WTC11 (cell line): ENCODE results near the gene DBN1. TPM values are rescaled to one million over a fixed set of nuclear protein-coding genes. Genes with fewer than 3 reads are reported as not detected.

ENCODE experiments used
- AFF4 ChIP-seq: sonication (generic); formaldehyde crosslinking; IDR thresholded peaks from 2 replicates; pipeline ENCODE4 v1.8.1; 2023; ENCODE audit warnings: mild to moderate bottlenecking, missing genetic modification reagents, borderline replicate concordance
- AR ChIP-seq: fragments of 250-450 bp; sonication (Bioruptor Pico); IDR thresholded peaks from 2 replicates; pipeline ENCODE4 v1.9.0; 2021; ENCODE audit warnings: mild to moderate bottlenecking
- ELF4 ChIP-seq: sonication (generic); formaldehyde crosslinking; IDR thresholded peaks from 2 replicates; pipeline ENCODE4 v1.8.1; 2022; ENCODE audit warnings: low read depth, mild to moderate bottlenecking, moderate library complexity, missing genetic modification reagents
- FOXJ3 ChIP-seq: sonication (generic); formaldehyde crosslinking; IDR thresholded peaks from 2 replicates; pipeline ENCODE4 v1.9.0; 2021; ENCODE audit warnings: missing genetic modification reagents, mild to moderate bottlenecking, borderline replicate concordance
- FOXP4 ChIP-seq: sonication (generic); formaldehyde crosslinking; IDR thresholded peaks from 2 replicates; pipeline ENCODE4 v1.8.0; 2022; ENCODE audit warnings: mild to moderate bottlenecking, missing genetic modification reagents
- HMGA2 ChIP-seq: fragments of 250-450 bp; sonication (Bioruptor Pico); IDR thresholded peaks from 2 replicates; pipeline ENCODE4 v1.4.0; 2021; ENCODE audit warnings: mild to moderate bottlenecking, moderate library complexity
- HMGXB4 ChIP-seq: sonication (generic); formaldehyde crosslinking; IDR thresholded peaks from 2 replicates; pipeline ENCODE4 v1.8.1; 2023; ENCODE audit warnings: mild to moderate bottlenecking, moderate library complexity, missing genetic modification reagents
- MXD4 ChIP-seq: fragments of 250-450 bp; sonication (Bioruptor Pico); IDR thresholded peaks from 2 replicates; pipeline ENCODE4 v1.8.0; 2021; ENCODE audit warnings: mild to moderate bottlenecking, moderate library complexity, borderline replicate concordance
- NR2C2 ChIP-seq: sonication (generic); formaldehyde crosslinking; IDR thresholded peaks from 2 replicates; pipeline ENCODE4 v1.8.0; 2022; ENCODE audit warnings: mild to moderate bottlenecking, missing genetic modification reagents
- OVOL2 ChIP-seq: fragments of 250-450 bp; sonication (Bioruptor Pico); IDR thresholded peaks from 2 replicates; pipeline ENCODE4 v1.9.0; 2021; ENCODE audit warnings: mild to moderate bottlenecking, borderline replicate concordance
- PREB ChIP-seq: sonication (generic); formaldehyde crosslinking; IDR thresholded peaks from 2 replicates; pipeline ENCODE4 v1.8.1; 2022; ENCODE audit warnings: mild to moderate bottlenecking, missing genetic modification reagents, moderate library complexity, borderline replicate concordance
- SOX15 ChIP-seq: fragments of 250-450 bp; sonication (Bioruptor Pico); IDR thresholded peaks from 2 replicates; pipeline ENCODE4 v1.9.0; 2021; ENCODE audit warnings: mild to moderate bottlenecking
- SP1 ChIP-seq: sonication (generic); formaldehyde crosslinking; conservative IDR thresholded peaks from 2 replicates; pipeline ENCODE4 v1.8.1; 2022; ENCODE audit warnings: missing genetic modification reagents
- TEAD1 ChIP-seq: sonication (generic); formaldehyde crosslinking; IDR thresholded peaks from 2 replicates; pipeline ENCODE4 v1.8.0; 2022; ENCODE audit warnings: mild to moderate bottlenecking, missing genetic modification reagents
- TEAD4 ChIP-seq: sonication (generic); formaldehyde crosslinking; IDR thresholded peaks from 2 replicates; pipeline ENCODE4 v1.8.0; 2022; ENCODE audit warnings: mild to moderate bottlenecking, missing genetic modification reagents
- total RNA-seq: library from RNA; stranded (reverse); gene quantifications from 3 replicates; pipeline ENCODE4 v1.2.3, GENCODE V29; 2021
- TF ChIP-seq, protein P1 (sequence below): sonication (generic); formaldehyde crosslinking; IDR thresholded peaks from 2 replicates; pipeline ENCODE4 v1.8.0; 2022; ENCODE audit warnings: missing genetic modification reagents
- TF ChIP-seq, protein P2 (sequence below): sonication (generic); formaldehyde crosslinking; conservative IDR thresholded peaks from 2 replicates; pipeline ENCODE4 v1.8.1; 2022; ENCODE audit warnings: mild to moderate bottlenecking, missing genetic modification reagents
- TF ChIP-seq, protein P3 (sequence below): sonication (generic); formaldehyde crosslinking; IDR thresholded peaks from 2 replicates; pipeline ENCODE4 v1.8.1; 2023; ENCODE audit warnings: mild to moderate bottlenecking, missing genetic modification reagents
- TF ChIP-seq, protein P4 (sequence below): sonication (generic); formaldehyde crosslinking; IDR thresholded peaks from 2 replicates; pipeline ENCODE4 v1.8.0; 2022; ENCODE audit warnings: mild to moderate bottlenecking, missing genetic modification reagents

The DBN1 gene
- total RNA-seq, 1 experiment from 2014 or later: 288 TPM

- TF ChIP-seq AFF4 (CRISPR knock-in tag): peak; percentile 64; the same call in 1 of the 2 replicates
- TF ChIP-seq HMGXB4 (CRISPR knock-in tag): peak; percentile 90
- no peak for TF ChIP-seq SOX15 (CRISPR knock-in tag)
- peak; percentile 83 for TF ChIP-seq FOXP4 (CRISPR knock-in tag)
- no peak for TF ChIP-seq AR (CRISPR knock-in tag)
- no peak for TF ChIP-seq PREB (CRISPR knock-in tag)
- no peak for TF ChIP-seq MXD4
- no peak for TF ChIP-seq HMGA2 (CRISPR knock-in tag)
- peak; percentile 96 for TF ChIP-seq SP1 (CRISPR knock-in tag)
- TF ChIP-seq, protein P1, sequence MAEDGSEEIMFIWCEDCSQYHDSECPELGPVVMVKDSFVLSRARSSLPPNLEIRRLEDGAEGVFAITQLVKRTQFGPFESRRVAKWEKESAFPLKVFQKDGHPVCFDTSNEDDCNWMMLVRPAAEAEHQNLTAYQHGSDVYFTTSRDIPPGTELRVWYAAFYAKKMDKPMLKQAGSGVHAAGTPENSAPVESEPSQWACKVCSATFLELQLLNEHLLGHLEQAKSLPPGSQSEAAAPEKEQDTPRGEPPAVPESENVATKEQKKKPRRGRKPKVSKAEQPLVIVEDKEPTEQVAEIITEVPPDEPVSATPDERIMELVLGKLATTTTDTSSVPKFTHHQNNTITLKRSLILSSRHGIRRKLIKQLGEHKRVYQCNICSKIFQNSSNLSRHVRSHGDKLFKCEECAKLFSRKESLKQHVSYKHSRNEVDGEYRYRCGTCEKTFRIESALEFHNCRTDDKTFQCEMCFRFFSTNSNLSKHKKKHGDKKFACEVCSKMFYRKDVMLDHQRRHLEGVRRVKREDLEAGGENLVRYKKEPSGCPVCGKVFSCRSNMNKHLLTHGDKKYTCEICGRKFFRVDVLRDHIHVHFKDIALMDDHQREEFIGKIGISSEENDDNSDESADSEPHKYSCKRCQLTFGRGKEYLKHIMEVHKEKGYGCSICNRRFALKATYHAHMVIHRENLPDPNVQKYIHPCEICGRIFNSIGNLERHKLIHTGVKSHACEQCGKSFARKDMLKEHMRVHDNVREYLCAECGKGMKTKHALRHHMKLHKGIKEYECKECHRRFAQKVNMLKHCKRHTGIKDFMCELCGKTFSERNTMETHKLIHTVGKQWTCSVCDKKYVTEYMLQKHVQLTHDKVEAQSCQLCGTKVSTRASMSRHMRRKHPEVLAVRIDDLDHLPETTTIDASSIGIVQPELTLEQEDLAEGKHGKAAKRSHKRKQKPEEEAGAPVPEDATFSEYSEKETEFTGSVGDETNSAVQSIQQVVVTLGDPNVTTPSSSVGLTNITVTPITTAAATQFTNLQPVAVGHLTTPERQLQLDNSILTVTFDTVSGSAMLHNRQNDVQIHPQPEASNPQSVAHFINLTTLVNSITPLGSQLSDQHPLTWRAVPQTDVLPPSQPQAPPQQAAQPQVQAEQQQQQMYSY (CRISPR knock-in tag): no peak
- no peak for TF ChIP-seq NR2C2 (CRISPR knock-in tag)
- no peak for TF ChIP-seq ELF4 (CRISPR knock-in tag)
- peak; percentile 63; the same call in 1 of the 2 replicates for TF ChIP-seq TEAD1 (CRISPR knock-in tag)
- no peak for TF ChIP-seq OVOL2 (CRISPR knock-in tag)
- TF ChIP-seq TEAD4 (CRISPR knock-in tag): peak; percentile 16; the same call in 1 of the 2 replicates
- TF ChIP-seq, protein P2, sequence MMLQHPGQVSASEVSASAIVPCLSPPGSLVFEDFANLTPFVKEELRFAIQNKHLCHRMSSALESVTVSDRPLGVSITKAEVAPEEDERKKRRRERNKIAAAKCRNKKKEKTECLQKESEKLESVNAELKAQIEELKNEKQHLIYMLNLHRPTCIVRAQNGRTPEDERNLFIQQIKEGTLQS (CRISPR knock-in tag): no peak
- TF ChIP-seq, protein P3, sequence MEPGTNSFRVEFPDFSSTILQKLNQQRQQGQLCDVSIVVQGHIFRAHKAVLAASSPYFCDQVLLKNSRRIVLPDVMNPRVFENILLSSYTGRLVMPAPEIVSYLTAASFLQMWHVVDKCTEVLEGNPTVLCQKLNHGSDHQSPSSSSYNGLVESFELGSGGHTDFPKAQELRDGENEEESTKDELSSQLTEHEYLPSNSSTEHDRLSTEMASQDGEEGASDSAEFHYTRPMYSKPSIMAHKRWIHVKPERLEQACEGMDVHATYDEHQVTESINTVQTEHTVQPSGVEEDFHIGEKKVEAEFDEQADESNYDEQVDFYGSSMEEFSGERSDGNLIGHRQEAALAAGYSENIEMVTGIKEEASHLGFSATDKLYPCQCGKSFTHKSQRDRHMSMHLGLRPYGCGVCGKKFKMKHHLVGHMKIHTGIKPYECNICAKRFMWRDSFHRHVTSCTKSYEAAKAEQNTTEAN (CRISPR knock-in tag): peak; percentile 78; the same call in 1 of the 2 replicates
- TF ChIP-seq, protein P4, sequence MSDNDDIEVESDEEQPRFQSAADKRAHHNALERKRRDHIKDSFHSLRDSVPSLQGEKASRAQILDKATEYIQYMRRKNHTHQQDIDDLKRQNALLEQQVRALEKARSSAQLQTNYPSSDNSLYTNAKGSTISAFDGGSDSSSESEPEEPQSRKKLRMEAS (CRISPR knock-in tag): peak; percentile 96
- TF ChIP-seq FOXJ3 (CRISPR knock-in tag): no peak
These were observed 43.5 kb upstream of the DBN1 start, which contains the start of gene DDX41 (continued) for GRCh38 chr5:177516601-177517568.
